Activated naive CD8-positive, alpha-beta T cell treated with anti-CD3 and anti-CD28 coated beads, Interleukin-2, amount 10 ng/mL, durations not matched to agents 7 days and 5 days (primary cell): ENCODE data around the gene NRCAM. TPM values are rescaled to one million over a fixed set of nuclear protein-coding genes. Genes with fewer than 3 reads are reported as not detected.

Experiments
- ATAC-seq: fragments of 150-1000 bp; cut with Tn5 transposase; one replicate; pipeline ENCODE4 v1.10.0; 2021; ENCODE audit warnings: low read depth, moderate library complexity
- POLR2A ChIA-PET: fragments of 350-600 bp; sonication (Branson Sonifier 250); formaldehyde crosslinking; loops from one replicate; lab custom pipeline; 2021; ENCODE audit warnings: antibody characterized with exemption; lab: Charles Lee
- DNase-seq: peaks from one replicate; pipeline ENCODE4 v3.0.0; 2021
- H3K27ac Mint-ChIP-seq: one replicate; pipeline ENCODE4 v1.8.0; 2022; ENCODE audit warnings: mild to moderate bottlenecking, mixed read lengths
- H3K27me3 Mint-ChIP-seq: one replicate; pipeline ENCODE4 v1.8.0; 2022; ENCODE audit warnings: mild to moderate bottlenecking, moderate library complexity, mixed read lengths
- H3K36me3 Mint-ChIP-seq: one replicate; pipeline ENCODE4 v1.8.0; 2021; ENCODE audit warnings: mild to moderate bottlenecking, mixed read lengths
- H3K4me1 Mint-ChIP-seq: one replicate; pipeline ENCODE4 v1.8.0; 2021; ENCODE audit warnings: mixed read lengths
- H3K4me3 Mint-ChIP-seq: one replicate; pipeline ENCODE4 v1.8.0; 2022; ENCODE audit warnings: mild to moderate bottlenecking, moderate library complexity, mixed read lengths
- H3K9me3 Mint-ChIP-seq: one replicate; pipeline ENCODE4 v1.8.0; 2021; ENCODE audit warnings: mixed read lengths
- total RNA-seq, 2 experiments: library from RNA; stranded (reverse); gene quantifications; one replicate each; pipeline ENCODE4 v1.2.3, GENCODE V29; 2021

The NRCAM gene
- total RNA-seq, 2 experiments from 2014 or later: 0.50 to 0.99 TPM

GRCh38 chr7:108129018-108129965, 326.9 kb downstream of the NRCAM start:
- Mint-ChIP-seq H3K27ac (no peak overlapping the region), H3K36me3 (peaks cover 1% of the 10 kb centered on the region), H3K9me3 (no peaks in the 10 kb centered on the region), H3K4me1 (peaks cover 7% of the 10 kb centered on the region), H3K4me3 (no peak overlapping the region), H3K27me3 (peaks cover 5% of the 10 kb centered on the region)
- POLR2A ChIA-PET: no interaction called here
- ATAC-seq (no peak), DNase-seq (no peak)

GRCh38 chr7:108128514-108128913, 327.7 kb downstream of the NRCAM start:
- H3K4me1 Mint-ChIP-seq: peaks cover 5% of the 10 kb centered on the region
- ATAC-seq: no peak
- H3K4me3 Mint-ChIP-seq: no peak overlapping the region
- POLR2A ChIA-PET: no interaction called here
- H3K36me3 Mint-ChIP-seq: peaks cover 1% of the 10 kb centered on the region
- DNase-seq: no peak
- peaks cover 5% of the 10 kb centered on the region for H3K27me3 Mint-ChIP-seq
- H3K9me3 Mint-ChIP-seq: no peaks in the 10 kb centered on the region
- no peak overlapping the region for H3K27ac Mint-ChIP-seq

- DNase-seq (no peak), ATAC-seq (no peak)
- Mint-ChIP-seq H3K4me3 (no peak overlapping the region), H3K27ac (no peak overlapping the region), H3K36me3 (peaks cover under 1% of the 10 kb centered on the region), H3K4me1 (peaks cover under 1% of the 10 kb centered on the region), H3K9me3 (no peaks in the 10 kb centered on the region), H3K27me3 (peaks cover 5% of the 10 kb centered on the region)
- POLR2A ChIA-PET: no interaction called here
Measured at GRCh38 chr7:108127461-108127860, 328.8 kb downstream of the NRCAM start.

DNA sequence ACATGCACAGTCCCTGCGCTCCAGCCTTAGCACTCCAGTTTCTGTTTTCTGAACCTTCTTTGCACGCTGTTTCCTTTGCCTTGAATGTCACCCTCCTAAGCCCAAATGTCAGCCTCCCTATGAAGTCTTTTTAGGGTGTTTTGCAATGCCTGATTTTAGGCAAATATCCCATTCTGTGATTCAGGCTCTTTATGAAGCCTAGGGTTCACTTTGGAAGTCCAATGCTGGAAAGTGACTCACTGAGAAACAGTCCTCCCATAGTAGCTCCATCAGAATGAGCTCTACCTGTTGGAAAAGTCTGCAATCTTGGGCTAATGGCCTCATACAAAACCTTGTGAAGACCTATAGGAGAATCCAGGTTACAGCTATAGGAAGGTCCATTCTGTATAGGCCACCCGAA, 331.4 kb downstream of the NRCAM start:
- Mint-ChIP-seq H3K27ac (no peak overlapping the region), H3K27me3 (peaks cover 8% of the 10 kb centered on the region), H3K36me3 (no peaks in the 10 kb centered on the region), H3K4me1 (no peaks in the 10 kb centered on the region), H3K9me3 (no peaks in the 10 kb centered on the region), H3K4me3 (no peak overlapping the region)
- no peak for DNase-seq
- ATAC-seq: no peak
- POLR2A ChIA-PET: no interaction called here

- no peak overlapping the region for H3K27ac Mint-ChIP-seq
- no peak for ATAC-seq
- H3K27me3 Mint-ChIP-seq: peaks cover 6% of the 10 kb centered on the region
- POLR2A ChIA-PET: no interaction called here
- no peaks in the 10 kb centered on the region for H3K36me3 Mint-ChIP-seq
- no peak overlapping the region for H3K4me3 Mint-ChIP-seq
- peaks cover 4% of the 10 kb centered on the region for H3K4me1 Mint-ChIP-seq
- no peaks in the 10 kb centered on the region for H3K9me3 Mint-ChIP-seq
- DNase-seq: no peak
Measured at GRCh38 chr7:108122181-108122580, 334.1 kb downstream of the NRCAM start.

DNA sequence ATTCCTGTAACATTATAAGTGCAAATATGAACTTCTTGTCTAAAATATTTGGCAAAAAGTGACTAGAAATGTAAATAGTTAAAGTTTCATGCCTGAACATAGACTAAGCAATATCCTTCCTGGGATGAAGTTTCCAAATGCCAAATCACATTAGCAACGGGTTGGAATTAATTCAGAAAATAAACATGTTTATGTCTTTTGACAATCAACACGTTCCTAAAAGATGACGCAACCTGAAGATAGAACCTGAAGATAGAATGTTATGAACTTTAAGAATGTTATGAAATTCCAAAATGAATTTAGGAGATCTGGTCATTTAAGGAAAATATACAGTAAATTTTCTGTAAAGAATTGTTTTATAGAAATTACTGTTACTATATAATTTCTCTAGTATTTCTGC, 335.3 kb downstream of the NRCAM start:
- Mint-ChIP-seq H3K36me3 (no peaks in the 10 kb centered on the region), H3K4me1 (peaks cover 4% of the 10 kb centered on the region), H3K4me3 (no peak overlapping the region), H3K27ac (no peak overlapping the region), H3K9me3 (no peaks in the 10 kb centered on the region), H3K27me3 (peaks cover 6% of the 10 kb centered on the region)
- ATAC-seq (no peak), DNase-seq (no peak)
- POLR2A ChIA-PET: no interaction called here

- POLR2A ChIA-PET: interaction anchor here (0.6 kb wide), 1 partner anchor 34 kb away, joined by 3 read pairs; no protein-coding TSS in a partner anchor
- DNase-seq (no peak), ATAC-seq (no peak)
- H3K27ac Mint-ChIP-seq: no peak overlapping the region
- peaks cover 3% of the 10 kb centered on the region for H3K27me3 Mint-ChIP-seq
- H3K36me3 Mint-ChIP-seq: no peaks in the 10 kb centered on the region
- H3K4me1 Mint-ChIP-seq: peaks cover 4% of the 10 kb centered on the region
- no peak overlapping the region for H3K4me3 Mint-ChIP-seq
- H3K9me3 Mint-ChIP-seq: no peaks in the 10 kb centered on the region
Measured at GRCh38 chr7:108120196-108120595, 336.0 kb downstream of the NRCAM start.

DNA sequence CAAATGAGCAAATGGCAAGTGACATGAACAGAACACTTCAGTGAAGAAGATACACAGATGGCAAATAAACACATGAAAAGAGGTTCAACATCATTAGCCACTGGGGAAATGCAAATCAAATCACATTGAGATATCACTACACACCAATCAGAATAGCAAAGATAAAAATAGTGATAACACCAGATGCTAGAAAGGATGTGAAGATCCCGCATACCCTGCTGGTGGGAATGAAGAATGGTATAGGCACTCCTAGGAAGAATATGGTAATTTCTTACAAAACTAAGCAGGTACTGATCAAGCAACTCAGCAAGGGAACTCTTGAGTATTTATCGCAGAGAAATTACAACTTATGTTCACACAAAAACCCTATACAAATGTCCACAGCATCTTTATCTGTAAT, 337.3 kb downstream of the NRCAM start:
- Mint-ChIP-seq H3K4me3 (no peak overlapping the region), H3K27ac (no peak overlapping the region), H3K36me3 (no peaks in the 10 kb centered on the region), H3K9me3 (no peaks in the 10 kb centered on the region), H3K27me3 (peaks cover 3% of the 10 kb centered on the region), H3K4me1 (peaks cover 4% of the 10 kb centered on the region)
- POLR2A ChIA-PET: no interaction called here
- DNase-seq: no peak
- ATAC-seq: no peak

DNA sequence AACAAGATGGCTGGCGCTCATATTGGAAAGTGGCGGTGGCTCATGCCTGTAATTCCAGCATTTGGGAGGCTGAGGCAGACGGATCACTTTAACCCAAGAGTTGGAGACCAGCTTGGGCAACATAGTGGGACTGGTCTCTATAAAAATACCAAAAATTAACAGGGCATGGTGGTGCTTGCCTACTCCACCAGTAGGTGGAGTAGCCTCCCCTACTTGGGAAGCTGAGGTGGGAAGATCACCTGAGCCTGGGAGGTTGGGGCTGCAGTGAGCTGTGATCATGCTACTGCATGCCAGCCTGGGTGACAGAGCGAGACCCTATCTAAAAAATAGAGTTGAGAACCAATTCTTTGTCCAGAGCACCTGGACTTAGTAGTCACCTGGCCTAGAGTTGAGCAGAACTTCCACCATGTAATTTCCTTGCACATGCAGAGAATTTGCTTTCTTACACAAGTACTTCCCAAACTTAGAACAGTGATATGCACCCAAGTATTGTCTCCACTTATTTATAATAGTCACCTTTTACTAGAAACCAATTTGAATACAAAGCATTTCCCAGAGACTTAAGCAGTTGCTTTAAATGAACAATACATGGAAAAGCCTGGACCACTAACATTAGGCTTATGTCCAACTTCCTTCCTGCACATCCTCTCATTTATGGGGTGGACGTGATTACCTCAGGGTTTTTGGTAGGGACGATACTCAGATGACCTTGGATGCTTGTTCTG, 342.0 kb downstream of the NRCAM start:
- peak; percentile 39 for DNase-seq
- peaks cover 2% of the 10 kb centered on the region for H3K27me3 Mint-ChIP-seq
- POLR2A ChIA-PET: interaction anchor here (1.1 to 2.0 kb wide), 2 partner anchors 21 to 31 kb away, joined by 3 to 10 read pairs; no protein-coding TSS in a partner anchor
- ATAC-seq: peak; percentile 79
- H3K36me3 Mint-ChIP-seq: no peaks in the 10 kb centered on the region
- H3K27ac Mint-ChIP-seq: no peak overlapping the region
- H3K4me1 Mint-ChIP-seq: peaks cover under 1% of the 10 kb centered on the region
- H3K9me3 Mint-ChIP-seq: no peaks in the 10 kb centered on the region
- H3K4me3 Mint-ChIP-seq: no peak overlapping the region

DNA sequence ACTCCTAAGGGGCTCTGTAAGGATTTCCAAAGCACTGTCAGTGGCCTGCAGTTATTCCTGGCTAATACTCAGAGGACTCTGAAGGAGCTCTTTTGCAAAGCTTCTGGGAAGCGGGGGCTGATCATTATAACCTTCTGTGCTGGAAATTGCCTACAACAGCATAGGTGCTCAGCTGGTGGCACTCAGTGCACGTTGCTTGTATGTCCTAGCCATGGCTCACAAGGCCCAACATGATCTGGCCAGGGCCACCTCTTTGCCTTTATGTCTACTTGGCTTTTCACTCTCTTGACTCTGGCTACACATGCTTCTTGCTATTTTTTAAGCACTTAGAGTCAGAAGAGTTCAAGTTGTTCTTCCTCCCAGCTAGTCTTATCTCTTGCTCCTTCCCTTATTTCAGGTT, 343.6 kb downstream of the NRCAM start:
- POLR2A ChIA-PET: interaction anchor here (2.0 kb wide), 1 partner anchor 33 kb away, joined by 10 read pairs; no protein-coding TSS in a partner anchor
- H3K9me3 Mint-ChIP-seq: no peaks in the 10 kb centered on the region
- no peaks in the 10 kb centered on the region for H3K4me1 Mint-ChIP-seq
- H3K27me3 Mint-ChIP-seq: peaks cover 2% of the 10 kb centered on the region
- no peak for ATAC-seq
- no peak for DNase-seq
- H3K4me3 Mint-ChIP-seq: no peak overlapping the region
- no peaks in the 10 kb centered on the region for H3K36me3 Mint-ChIP-seq
- no peak overlapping the region for H3K27ac Mint-ChIP-seq

- ATAC-seq (peak; percentile 54), DNase-seq (no peak)
- Mint-ChIP-seq H3K4me1 (no peaks in the 10 kb centered on the region), H3K9me3 (no peaks in the 10 kb centered on the region), H3K36me3 (no peaks in the 10 kb centered on the region), H3K4me3 (no peak overlapping the region), H3K27ac (no peak overlapping the region), H3K27me3 (peaks cover 6% of the 10 kb centered on the region)
- POLR2A ChIA-PET: no interaction called here
Measured at GRCh38 chr7:108109221-108109908, 346.9 kb downstream of the NRCAM start.

DNA sequence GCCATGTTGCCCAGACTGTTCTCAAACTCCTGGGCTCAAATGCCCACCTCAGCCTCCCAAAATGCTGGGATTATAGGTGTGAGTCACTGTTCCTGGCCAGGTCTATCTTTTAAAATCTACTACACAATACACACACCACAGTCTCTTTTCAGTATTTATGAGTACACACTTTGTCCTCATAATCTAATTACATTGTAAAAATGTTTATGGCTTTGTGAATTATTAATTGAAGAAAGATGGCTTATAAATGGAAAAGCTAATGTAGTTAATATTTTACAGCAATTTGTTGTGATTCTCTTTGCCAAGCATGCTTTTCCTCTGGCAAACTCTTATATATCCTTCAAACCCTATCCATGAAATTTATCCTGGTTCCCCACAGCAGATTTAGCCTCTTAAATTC, 348.1 kb downstream of the NRCAM start:
- Mint-ChIP-seq H3K4me3 (no peak overlapping the region), H3K9me3 (no peaks in the 10 kb centered on the region), H3K4me1 (no peaks in the 10 kb centered on the region), H3K36me3 (no peaks in the 10 kb centered on the region), H3K27ac (no peak overlapping the region), H3K27me3 (peaks cover 6% of the 10 kb centered on the region)
- no peak for ATAC-seq
- no peak for DNase-seq
- POLR2A ChIA-PET: no interaction called here

DNA sequence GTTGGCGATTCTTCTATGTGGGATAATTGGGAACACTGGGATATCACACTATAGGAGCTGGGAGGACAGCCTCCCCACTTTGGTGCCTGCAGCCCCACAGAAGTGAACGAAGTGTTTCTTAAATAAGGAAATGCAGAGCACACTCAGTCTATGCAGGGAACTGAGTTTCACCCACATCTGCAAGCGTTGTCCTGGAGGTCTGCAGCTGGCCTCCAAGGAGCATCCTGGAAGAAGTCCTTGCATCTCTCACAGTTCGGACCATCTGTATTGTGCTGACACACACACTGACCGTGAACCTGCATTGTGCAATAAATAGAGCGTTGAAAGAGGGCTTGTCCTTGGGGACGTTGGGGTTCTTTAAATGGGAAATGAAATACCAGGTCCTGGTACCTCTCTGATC, 351.9 kb downstream of the NRCAM start:
- no peak for ATAC-seq
- no peak overlapping the region for H3K4me3 Mint-ChIP-seq
- H3K27ac Mint-ChIP-seq: no peak overlapping the region
- H3K4me1 Mint-ChIP-seq: no peaks in the 10 kb centered on the region
- POLR2A ChIA-PET: no interaction called here
- no peaks in the 10 kb centered on the region for H3K36me3 Mint-ChIP-seq
- no peaks in the 10 kb centered on the region for H3K9me3 Mint-ChIP-seq
- peaks cover 15% of the 10 kb centered on the region for H3K27me3 Mint-ChIP-seq
- no peak for DNase-seq
